Stimulated activated CD8-positive, alpha-beta memory T cell treated with anti-CD3 and anti-CD28 coated beads, Interleukin-7, amount 100 ng/mL, for 24 hours (primary cell): ENCODE measurements around the gene RASA4B.
"Not testable (repeated sequence)": the region's sequence is repeated elsewhere in the genome, so short reads cannot be mapped to it uniquely, and the experiment has no call there.

ENCODE experiments used
- DNase-seq: peaks from one replicate; pipeline ENCODE4 v3.0.0-alpha.2; 2020; ENCODE audit warnings: low read depth

Gene RASA4B

GRCh38 chr7:102511860-102512522 is 5.6 kb downstream of the RASA4B start:
- DNase-seq, result not testable (repeated sequence)

GRCh38 chr7:102510575-102510974 is 7.0 kb downstream of the RASA4B start:
- not testable (repeated sequence) for DNase-seq

- DNase-seq, result not testable (repeated sequence)
Observed at GRCh38 chr7:102507410-102508088, 10.0 kb downstream of the RASA4B start.

GRCh38 chr7:102505298-102506185 is 12.0 kb downstream of the RASA4B start:
- DNase-seq, result not testable (repeated sequence)

- not testable (repeated sequence) for DNase-seq
Observed at GRCh38 chr7:102503141-102503540, 14.4 kb downstream of the RASA4B start.

- DNase-seq, result not testable (repeated sequence)
Observed at GRCh38 chr7:102498321-102498720, 19.3 kb downstream of the RASA4B start.

- DNase-seq, result not testable (repeated sequence)
Observed at GRCh38 chr7:102497308-102497707, 20.3 kb downstream of the RASA4B start.

- not testable (repeated sequence) for DNase-seq
Observed at GRCh38 chr7:102496861-102497260, 20.7 kb downstream of the RASA4B start.

- not testable (repeated sequence) for DNase-seq
Observed at GRCh38 chr7:102494473-102495149, 23.0 kb downstream of the RASA4B start.

- not testable (repeated sequence) for DNase-seq
Observed at GRCh38 chr7:102494026-102494425, 23.6 kb downstream of the RASA4B start.

- DNase-seq, result not testable (repeated sequence)
Observed at GRCh38 chr7:102493220-102493935, 24.2 kb downstream of the RASA4B start.

- peak; percentile 56 for DNase-seq
Observed at GRCh38 chr7:102490529-102491075, 27.0 kb downstream of the RASA4B start.

- not testable (repeated sequence) for DNase-seq
Observed at GRCh38 chr7:102484317-102484716, 33.3 kb downstream of the RASA4B start.

GRCh38 chr7:102481962-102482361 is 35.6 kb downstream of the RASA4B start:
- DNase-seq, result not testable (repeated sequence)

- DNase-seq, result not testable (repeated sequence)
Observed at GRCh38 chr7:102479982-102480637, 37.5 kb downstream of the RASA4B start.

GRCh38 chr7:102479209-102479584 is 38.4 kb downstream of the RASA4B start:
- DNase-seq, result not testable (repeated sequence)

- peak; percentile 72 for DNase-seq
Observed at GRCh38 chr7:102478314-102479208, 39.0 kb downstream of the RASA4B start, which contains the start of gene POLR2J. POLR2J (minus strand) TSS chr7:102478922; CDS start chr7:102478860, 62 bp downstream.

GRCh38 chr7:102474736-102475435 is 42.7 kb downstream of the RASA4B start:
- not testable (repeated sequence) for DNase-seq
